Stomach smooth muscle (tissue), 2 donors: Measurements from ENCODE around the gene SPN.
"Not testable (repeated sequence)": the region's sequence is repeated elsewhere in the genome, so short reads cannot be mapped to it uniquely, and the experiment has no call there.

Experiments
- H3K27ac ChIP-seq: one replicate; pipeline ENCODE4 v1.7.0; 2013; ENCODE audit warnings: mild to moderate bottlenecking, low read length, inconsistent platforms
- H3K27me3 ChIP-seq, 2 donors: one replicate each; pipeline ENCODE4 v1.7.0; 2013; ENCODE audit warnings: low read length in 2 of 2; ENCODE audit not compliant: insufficient read depth in 2 of 2, control insufficient read depth in 1 of 2
- H3K36me3 ChIP-seq, 2 donors: one replicate each; pipeline ENCODE4 v1.7.0; 2013; ENCODE audit warnings: low read length in 2 of 2; ENCODE audit not compliant: control insufficient read depth in 2 of 2, insufficient read depth in 2 of 2
- H3K4me1 ChIP-seq: one replicate; pipeline ENCODE4 v1.7.0; 2013; ENCODE audit warnings: low read length; ENCODE audit not compliant: control insufficient read depth, insufficient read depth
- H3K4me3 ChIP-seq, 2 donors: one replicate each; pipeline ENCODE4 v1.7.0; 2013; ENCODE audit warnings: low read length in 2 of 2
- H3K9ac ChIP-seq, 2 donors: one replicate each; pipeline ENCODE4 v1.7.0; 2013; ENCODE audit warnings: low read length in 2 of 2, mild to moderate bottlenecking in 1 of 2
- H3K9me3 ChIP-seq, 2 donors: one replicate each; pipeline ENCODE4 v1.7.0; 2013; ENCODE audit warnings: low read length in 2 of 2; ENCODE audit not compliant: control insufficient read depth in 2 of 2
- donor health status: healthy.
- donor health status: Pancreatic carcinoma.

The SPN gene

DNA sequence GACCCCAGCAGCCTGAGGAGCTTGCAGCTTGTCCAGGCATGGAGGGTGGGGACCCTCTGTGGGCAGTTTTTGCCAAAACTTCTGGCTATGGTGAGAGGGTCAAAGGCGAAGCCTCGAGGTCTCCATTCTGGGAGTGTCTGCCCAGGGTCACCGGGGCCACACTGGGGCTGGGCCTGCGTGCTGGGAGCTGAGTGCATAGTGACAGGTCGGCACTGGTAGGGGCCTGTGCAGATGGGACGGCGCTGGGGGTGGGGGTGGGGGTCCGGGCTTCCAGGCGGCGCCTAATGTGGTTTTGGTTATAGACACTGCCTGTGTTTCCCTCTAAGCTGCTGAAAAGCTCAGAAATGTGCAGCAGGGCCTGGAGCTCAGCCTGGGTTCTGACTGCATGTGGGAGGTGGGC lies 34.3 kb upstream of the SPN start:
- not testable (repeated sequence) for H3K4me1 ChIP-seq

DNA sequence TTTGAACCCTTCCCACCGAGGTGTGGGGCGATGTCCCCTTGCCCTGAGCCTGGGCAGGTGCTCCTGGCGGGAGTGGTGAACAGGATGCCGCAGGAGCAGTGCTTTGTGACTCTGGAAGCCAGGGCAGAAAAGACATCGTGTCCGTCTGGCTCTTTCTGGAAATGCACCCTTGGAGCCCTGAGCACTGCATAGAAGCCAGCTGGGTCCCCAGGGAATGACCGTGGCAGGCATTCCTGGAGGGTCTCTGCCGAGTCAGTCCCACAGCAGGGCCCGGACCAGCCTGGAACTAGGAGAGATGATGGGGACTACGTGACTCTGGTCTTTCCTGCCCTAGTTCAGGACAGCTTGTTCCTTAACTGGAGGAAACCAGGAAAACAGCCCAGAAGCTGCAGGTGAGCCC lies 33.7 kb upstream of the SPN start:
- H3K4me3 ChIP-seq, H3K4me1 ChIP-seq, H3K9me3 ChIP-seq, H3K36me3 ChIP-seq, H3K27ac ChIP-seq, H3K9ac ChIP-seq, H3K27me3 ChIP-seq: not testable (repeated sequence)

More for the DNA sequence above, 34.3 kb upstream of the SPN start:
- H3K9me3 ChIP-seq, H3K27me3 ChIP-seq, H3K27ac ChIP-seq, H3K9ac ChIP-seq, H3K4me3 ChIP-seq, H3K36me3 ChIP-seq: not testable (repeated sequence)

DNA sequence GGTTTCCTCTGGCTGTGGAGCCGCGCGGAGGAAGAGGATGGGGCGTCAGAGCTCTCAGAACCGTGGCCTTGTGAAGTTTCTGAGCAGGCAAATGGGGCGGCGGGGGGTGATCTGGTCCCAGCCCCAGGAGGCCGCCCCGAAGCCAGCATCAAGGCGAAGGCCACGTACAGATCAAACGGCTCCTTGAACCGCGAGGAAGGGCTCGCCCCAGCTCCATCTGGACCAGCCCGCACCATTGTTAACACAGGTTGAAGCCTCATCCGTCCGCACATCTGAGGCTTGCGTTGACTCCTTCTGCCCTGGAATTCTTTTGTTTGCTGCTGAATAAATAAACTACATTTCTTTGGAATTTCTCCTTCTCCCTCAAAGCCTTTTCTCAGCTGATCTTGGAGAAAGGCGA lies 31.4 kb upstream of the SPN start:
- not testable (repeated sequence) for H3K9ac ChIP-seq, H3K27me3 ChIP-seq, H3K27ac ChIP-seq, H3K4me3 ChIP-seq, H3K36me3 ChIP-seq, H3K9me3 ChIP-seq, H3K4me1 ChIP-seq

DNA sequence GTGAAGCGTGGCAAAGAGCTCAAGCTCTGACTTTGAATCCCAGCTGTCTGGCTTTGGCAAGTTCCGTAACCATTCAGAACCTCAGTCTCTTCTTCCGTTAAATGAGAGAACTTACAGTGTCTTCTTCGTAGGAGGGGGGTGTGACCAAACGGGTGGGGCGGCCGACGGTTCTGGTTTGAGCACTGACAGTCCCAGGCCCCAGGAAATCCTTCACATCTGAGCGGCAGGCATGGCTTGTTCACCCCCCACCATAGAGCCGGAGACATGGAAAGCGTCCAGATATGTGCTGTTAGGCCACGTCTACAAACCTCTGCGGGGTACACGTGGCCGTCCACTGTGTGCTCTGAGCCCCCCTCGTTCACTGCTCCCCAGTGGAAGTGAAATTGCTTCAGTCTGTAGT lies 27.1 kb upstream of the SPN start:
- not testable (repeated sequence) for H3K9me3 ChIP-seq, H3K4me3 ChIP-seq, H3K9ac ChIP-seq, H3K36me3 ChIP-seq, H3K27me3 ChIP-seq, H3K4me1 ChIP-seq, H3K27ac ChIP-seq

DNA sequence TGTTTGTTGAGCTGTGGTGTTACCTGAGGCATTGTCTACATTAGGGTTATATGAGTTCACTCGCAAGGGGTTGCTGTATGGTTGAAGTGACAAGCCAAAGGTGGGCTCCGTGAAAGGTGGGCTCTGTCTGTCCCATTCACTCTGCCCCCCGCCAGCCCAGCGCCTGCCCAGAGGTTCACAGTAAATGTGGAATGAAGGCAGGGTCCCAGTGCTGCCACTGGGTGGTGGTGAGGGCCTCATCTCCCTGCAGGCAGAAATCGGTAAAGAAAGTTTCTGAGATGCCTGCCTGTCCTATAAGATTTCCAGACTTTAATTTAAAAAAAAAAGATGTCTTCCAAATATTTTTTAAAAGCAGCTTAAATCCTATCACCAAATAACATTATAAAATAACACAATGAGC lies 26.7 kb upstream of the SPN start:
- not testable (repeated sequence) for H3K27ac ChIP-seq, H3K9ac ChIP-seq, H3K4me3 ChIP-seq, H3K27me3 ChIP-seq, H3K36me3 ChIP-seq, H3K9me3 ChIP-seq, H3K4me1 ChIP-seq

DNA sequence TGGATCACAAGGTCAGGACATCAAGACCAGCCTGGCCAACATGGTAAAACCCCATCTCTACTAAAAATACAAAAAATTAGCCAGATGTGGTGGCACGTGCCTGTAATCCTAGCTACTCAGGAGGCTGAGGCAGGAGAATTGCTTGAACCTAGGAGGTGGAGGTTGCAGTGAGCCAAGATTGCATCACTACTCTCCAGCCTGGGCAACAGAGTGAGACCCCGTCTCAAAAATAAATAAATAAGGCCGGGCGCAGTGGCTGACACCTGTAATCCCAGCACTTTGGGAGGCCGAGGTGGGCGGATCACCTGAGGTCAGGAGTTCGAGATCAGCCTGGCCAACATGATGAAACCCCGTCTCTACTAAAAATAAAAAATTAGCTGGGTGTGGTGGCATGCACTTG lies 24.3 kb upstream of the SPN start:
- H3K36me3 ChIP-seq, H3K9me3 ChIP-seq, H3K4me3 ChIP-seq, H3K27me3 ChIP-seq, H3K9ac ChIP-seq, H3K4me1 ChIP-seq, H3K27ac ChIP-seq: not testable (repeated sequence)

DNA sequence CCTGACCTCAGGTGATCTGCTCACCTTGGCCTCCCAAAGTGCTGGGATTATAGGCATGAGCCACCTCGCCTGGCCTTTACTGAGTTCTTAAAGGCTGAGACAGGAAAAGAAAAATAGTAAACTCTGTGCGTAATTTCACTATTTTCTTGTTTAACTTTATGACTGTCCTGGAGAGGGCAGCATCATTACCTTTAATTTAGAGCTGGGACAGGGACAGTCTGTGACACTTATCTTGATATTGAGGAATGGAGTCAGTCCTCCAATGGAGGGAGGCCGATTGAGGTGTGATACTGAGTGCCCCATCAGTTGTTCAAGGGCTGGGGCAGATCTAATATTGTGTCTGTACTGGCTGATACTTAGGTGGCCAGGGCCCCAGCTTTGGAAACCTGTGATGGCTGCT lies 21.5 kb upstream of the SPN start:
- no peaks in the 10 kb centered on the region for H3K36me3 ChIP-seq
- H3K9ac ChIP-seq = no peak overlapping the region
- no peaks in the 10 kb centered on the region for H3K27me3 ChIP-seq
- no peaks in the 10 kb centered on the region for H3K9me3 ChIP-seq
- no peak overlapping the region for H3K27ac ChIP-seq
- H3K4me1 ChIP-seq = no peaks in the 10 kb centered on the region
- no peak overlapping the region for H3K4me3 ChIP-seq

DNA sequence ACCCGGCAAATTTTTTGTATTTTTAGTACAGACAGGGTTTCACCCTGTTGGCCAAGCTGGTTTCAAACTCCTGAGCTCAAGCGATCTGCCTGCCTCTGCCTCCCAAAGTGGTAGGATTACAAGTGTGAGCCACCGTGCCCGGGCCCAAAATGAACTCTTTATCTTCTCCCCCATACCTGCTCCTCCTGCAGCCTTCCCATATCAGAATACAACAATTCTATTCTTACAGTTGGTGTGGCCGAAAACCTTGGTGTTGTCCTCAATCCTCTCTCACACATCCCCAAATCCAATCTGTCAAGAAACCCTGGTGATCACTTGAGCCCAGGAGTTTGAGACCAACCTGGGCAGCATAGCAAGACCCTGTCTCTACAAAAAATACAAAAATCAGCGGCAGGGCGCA lies 19.5 kb upstream of the SPN start:
- Histone ChIP-seq H3K4me1 (no peaks in the 10 kb centered on the region), H3K36me3 (no peaks in the 10 kb centered on the region), H3K9me3 (no peaks in the 10 kb centered on the region), H3K9ac (no peak overlapping the region), H3K27ac (no peak overlapping the region), H3K4me3 (no peak overlapping the region), H3K27me3 (no peaks in the 10 kb centered on the region)

DNA sequence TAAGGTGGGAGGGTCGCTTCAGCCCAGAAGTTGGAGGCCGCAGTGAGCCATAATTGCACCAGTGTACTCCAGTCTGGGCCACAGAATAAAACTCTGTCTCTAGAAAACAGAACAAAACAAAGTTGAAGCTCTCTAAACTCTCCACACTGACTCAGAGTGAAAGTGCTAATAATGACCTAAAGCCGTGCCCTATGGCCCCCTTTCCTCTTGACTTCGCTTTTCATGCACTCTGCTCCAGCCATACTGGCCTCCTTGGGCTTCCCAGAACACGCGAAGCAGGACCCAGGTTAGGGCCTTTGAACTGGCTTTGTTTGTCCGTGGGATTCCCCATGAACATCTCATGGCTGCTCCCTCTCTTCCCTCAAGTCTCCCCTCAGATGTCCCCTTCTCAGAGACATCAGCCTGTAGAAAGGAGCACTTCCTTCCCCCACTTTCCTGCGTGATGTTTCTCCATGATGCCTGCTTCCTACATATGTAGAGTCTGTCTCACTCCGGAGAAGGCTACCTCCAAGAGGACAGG lies 18.6 kb upstream of the SPN start:
- Histone ChIP-seq H3K9ac (no peak overlapping the region), H3K36me3 (no peaks in the 10 kb centered on the region), H3K27ac (no peak overlapping the region), H3K27me3 (no peaks in the 10 kb centered on the region), H3K9me3 (no peaks in the 10 kb centered on the region), H3K4me3 (no peak overlapping the region), H3K4me1 (no peaks in the 10 kb centered on the region)

DNA sequence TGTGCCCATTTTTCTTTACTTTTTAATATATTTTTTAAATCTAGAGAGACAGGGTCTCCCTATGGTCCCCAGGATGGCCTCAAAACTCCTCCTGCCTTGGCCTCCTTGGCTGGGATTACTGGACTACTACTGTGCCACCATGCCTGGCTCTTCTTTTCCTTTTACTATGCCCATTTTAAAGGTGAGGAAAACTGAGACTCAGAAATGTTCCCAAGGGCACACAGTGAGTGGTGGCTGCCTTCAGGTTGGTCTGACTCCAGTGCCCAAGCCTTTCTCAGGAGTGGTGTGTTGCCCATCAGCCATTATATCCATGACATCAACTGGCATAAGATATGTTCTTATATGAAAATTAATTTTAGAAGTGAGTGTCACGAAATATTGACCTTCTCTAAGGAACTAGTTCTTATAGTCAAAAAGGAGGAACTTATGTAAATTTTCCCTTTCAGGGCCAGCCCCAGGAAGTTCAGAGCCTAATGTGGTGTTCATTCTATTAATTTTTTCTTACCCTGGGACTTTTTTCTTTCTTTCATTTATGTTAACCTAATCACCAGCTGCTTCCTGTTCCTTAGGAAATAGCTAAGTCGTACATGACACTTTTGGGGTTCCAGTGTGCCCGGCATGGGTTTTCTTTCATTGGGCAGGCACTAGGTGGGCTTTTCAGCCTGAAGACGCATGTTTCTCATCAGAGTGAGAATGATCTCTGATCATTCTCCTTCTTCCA lies 17.9 kb upstream of the SPN start:
- no peaks in the 10 kb centered on the region for H3K4me1 ChIP-seq
- H3K36me3 ChIP-seq = no peaks in the 10 kb centered on the region
- no peak overlapping the region for H3K27ac ChIP-seq
- H3K27me3 ChIP-seq = no peaks in the 10 kb centered on the region
- no peak overlapping the region for H3K4me3 ChIP-seq
- H3K9me3 ChIP-seq = no peaks in the 10 kb centered on the region
- H3K9ac ChIP-seq = no peak overlapping the region

DNA sequence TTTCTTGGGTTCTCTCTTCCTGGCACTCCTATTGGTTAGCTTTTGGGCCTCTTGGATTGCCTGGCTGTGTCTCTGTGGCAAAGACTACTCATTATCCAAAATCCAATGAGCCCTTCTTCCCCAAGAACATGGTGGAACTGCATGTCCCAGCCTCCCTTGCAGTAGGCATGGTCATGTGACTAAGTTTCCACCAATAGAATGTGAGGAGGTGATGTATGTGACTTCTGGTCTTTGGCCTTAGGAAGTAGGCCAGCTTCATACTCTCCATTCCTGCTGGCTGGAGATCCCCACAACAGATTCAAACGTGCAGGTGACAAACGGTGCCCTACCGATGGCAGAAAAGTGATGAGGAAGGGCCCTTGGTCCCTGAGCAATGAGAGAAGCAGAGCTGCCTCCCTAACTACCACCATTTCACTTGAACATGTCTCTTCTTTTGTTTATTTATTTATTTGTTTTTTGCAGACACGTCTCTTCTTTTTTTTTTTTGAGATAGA lies 17.3 kb upstream of the SPN start:
- no peaks in the 10 kb centered on the region for H3K4me1 ChIP-seq
- H3K4me3 ChIP-seq = no peak overlapping the region
- no peaks in the 10 kb centered on the region for H3K9me3 ChIP-seq
- no peaks in the 10 kb centered on the region for H3K27me3 ChIP-seq
- no peak overlapping the region for H3K9ac ChIP-seq
- H3K27ac ChIP-seq = no peak overlapping the region
- no peaks in the 10 kb centered on the region for H3K36me3 ChIP-seq
